Skeletal muscle satellite cell (primary cell): ENCODE results near the gene EFTUD2.

Experiments
- H3K27me3 ChIP-seq: 2 replicates; pipeline ENCODE4 v1.7.0; 2013; ENCODE audit warnings: low read length; ENCODE audit not compliant: control insufficient read depth, insufficient read depth
- H3K36me3 ChIP-seq: 2 replicates; pipeline ENCODE4 v1.7.0; 2013; ENCODE audit warnings: mild to moderate bottlenecking, control low read depth, low read length; ENCODE audit not compliant: insufficient read depth
- H3K4me1 ChIP-seq: 2 replicates; pipeline ENCODE4 v1.7.0; 2013; ENCODE audit warnings: low read length; ENCODE audit not compliant: control insufficient read depth, insufficient read depth
- H3K4me2 ChIP-seq: 2 replicates; pipeline ENCODE4 v1.7.0; 2013; ENCODE audit warnings: mild to moderate bottlenecking, low read length
- H3K4me3 ChIP-seq: 2 replicates; pipeline ENCODE4 v1.7.0; 2013; ENCODE audit warnings: low read length
- H3K9ac ChIP-seq: 2 replicates; pipeline ENCODE4 v1.7.0; 2013; ENCODE audit warnings: mild to moderate bottlenecking, low read depth, low read length, moderate library complexity
- H3K9me3 ChIP-seq: replicated peaks from 2 replicates; pipeline ENCODE4 v1.7.0; 2013; ENCODE audit warnings: mild to moderate bottlenecking, control low read depth, low read length

EFTUD2 gene

GRCh38 chr17:44894642-44895041, 4.6 kb downstream of the EFTUD2 start:
- Histone ChIP-seq H3K9me3 (no peaks in the 10 kb centered on the region), H3K4me3 (no peak overlapping the region), H3K36me3 (peaks cover 25% of the 10 kb centered on the region), H3K27me3 (no peaks in the 10 kb centered on the region), H3K4me2 (no peak overlapping the region), H3K9ac (no peak overlapping the region), H3K4me1 (peaks cover 8% of the 10 kb centered on the region)

GRCh38 chr17:44892250-44892649, 7.0 kb downstream of the EFTUD2 start:
- no peak overlapping the region for H3K4me2 ChIP-seq
- peaks cover 34% of the 10 kb centered on the region for H3K36me3 ChIP-seq
- no peaks in the 10 kb centered on the region for H3K4me1 ChIP-seq
- no peaks in the 10 kb centered on the region for H3K27me3 ChIP-seq
- no peak overlapping the region for H3K4me3 ChIP-seq
- H3K9me3 ChIP-seq: no peaks in the 10 kb centered on the region
- H3K9ac ChIP-seq: no peak overlapping the region

GRCh38 chr17:44889003-44889402, 10.2 kb downstream of the EFTUD2 start:
- Histone ChIP-seq H3K4me2 (no peak overlapping the region), H3K27me3 (no peaks in the 10 kb centered on the region), H3K36me3 (peaks cover 45% of the 10 kb centered on the region), H3K9ac (no peak overlapping the region), H3K4me3 (no peak overlapping the region), H3K9me3 (no peaks in the 10 kb centered on the region), H3K4me1 (no peaks in the 10 kb centered on the region)

- Histone ChIP-seq H3K36me3 (peaks cover 49% of the 10 kb centered on the region), H3K4me3 (no peak overlapping the region), H3K4me1 (no peaks in the 10 kb centered on the region), H3K4me2 (no peak overlapping the region), H3K9me3 (no peaks in the 10 kb centered on the region), H3K9ac (no peak overlapping the region), H3K27me3 (no peaks in the 10 kb centered on the region)
These were observed 11.0 kb downstream of the EFTUD2 start for GRCh38 chr17:44887971-44888954.

GRCh38 chr17:44887016-44887415, 12.2 kb downstream of the EFTUD2 start:
- H3K36me3 ChIP-seq: peaks cover 55% of the 10 kb centered on the region
- H3K4me2 ChIP-seq: no peak overlapping the region
- no peaks in the 10 kb centered on the region for H3K27me3 ChIP-seq
- H3K4me3 ChIP-seq: no peak overlapping the region
- H3K9ac ChIP-seq: no peak overlapping the region
- no peaks in the 10 kb centered on the region for H3K9me3 ChIP-seq
- no peaks in the 10 kb centered on the region for H3K4me1 ChIP-seq

- peaks cover 71% of the 10 kb centered on the region for H3K36me3 ChIP-seq
- no peaks in the 10 kb centered on the region for H3K4me1 ChIP-seq
- no peak overlapping the region for H3K4me2 ChIP-seq
- no peaks in the 10 kb centered on the region for H3K9me3 ChIP-seq
- H3K4me3 ChIP-seq: no peak overlapping the region
- H3K27me3 ChIP-seq: no peaks in the 10 kb centered on the region
- H3K9ac ChIP-seq: no peak overlapping the region
These were observed 14.3 kb downstream of the EFTUD2 start for GRCh38 chr17:44884941-44885340.

GRCh38 chr17:44881145-44881544, 18.1 kb downstream of the EFTUD2 start:
- no peaks in the 10 kb centered on the region for H3K9me3 ChIP-seq

GRCh38 chr17:44880062-44880461, 19.2 kb downstream of the EFTUD2 start:
- H3K36me3 ChIP-seq: peaks cover 73% of the 10 kb centered on the region

More at GRCh38 chr17:44881145-44881544, 18.1 kb downstream of the EFTUD2 start:
- Histone ChIP-seq H3K4me1 (no peaks in the 10 kb centered on the region), H3K27me3 (no peaks in the 10 kb centered on the region), H3K4me3 (no peak overlapping the region), H3K4me2 (no peak overlapping the region), H3K36me3 (peaks cover 76% of the 10 kb centered on the region), H3K9ac (no peak overlapping the region)

GRCh38 chr17:44879376-44879775, 19.9 kb downstream of the EFTUD2 start:
- Histone ChIP-seq H3K4me1 (no peaks in the 10 kb centered on the region), H3K4me3 (no peak overlapping the region), H3K9ac (no peak overlapping the region), H3K27me3 (no peaks in the 10 kb centered on the region), H3K4me2 (no peak overlapping the region), H3K36me3 (peaks cover 72% of the 10 kb centered on the region), H3K9me3 (no peaks in the 10 kb centered on the region)

More at GRCh38 chr17:44880062-44880461, 19.2 kb downstream of the EFTUD2 start:
- no peaks in the 10 kb centered on the region for H3K9me3 ChIP-seq
- H3K27me3 ChIP-seq: no peaks in the 10 kb centered on the region
- H3K4me2 ChIP-seq: no peak overlapping the region
- no peaks in the 10 kb centered on the region for H3K4me1 ChIP-seq
- H3K4me3 ChIP-seq: no peak overlapping the region
- no peak overlapping the region for H3K9ac ChIP-seq

- no peak overlapping the region for H3K9ac ChIP-seq
- H3K4me3 ChIP-seq: no peak overlapping the region
- H3K4me1 ChIP-seq: no peaks in the 10 kb centered on the region
- no peak overlapping the region for H3K4me2 ChIP-seq
- H3K36me3 ChIP-seq: peaks cover 74% of the 10 kb centered on the region
- no peaks in the 10 kb centered on the region for H3K27me3 ChIP-seq
- H3K9me3 ChIP-seq: no peaks in the 10 kb centered on the region
These were observed 20.5 kb downstream of the EFTUD2 start for GRCh38 chr17:44878627-44879221.

GRCh38 chr17:44877121-44877520, 22.1 kb downstream of the EFTUD2 start:
- Histone ChIP-seq H3K4me3 (no peak overlapping the region), H3K9me3 (no peaks in the 10 kb centered on the region), H3K9ac (no peak overlapping the region), H3K27me3 (no peaks in the 10 kb centered on the region), H3K4me1 (no peaks in the 10 kb centered on the region), H3K36me3 (peaks cover 72% of the 10 kb centered on the region), H3K4me2 (no peak overlapping the region)
